ENCODE measurements around the gene XYLB.
"Not testable (repeated sequence)": the region's sequence is repeated elsewhere in the genome, so short reads cannot be mapped to it uniquely, and the experiment has no call there.

XYLB gene

GRCh38 chr3:38346587-38347410 lies at the start of gene XYLB:
TSS of gene XYLB (plus strand) at chr3:38346785. CDS start at chr3:38346869, 84 bp downstream.
- peak; percentile 46 for DNase-seq (ENCODE audit: low read depth)

DNA sequence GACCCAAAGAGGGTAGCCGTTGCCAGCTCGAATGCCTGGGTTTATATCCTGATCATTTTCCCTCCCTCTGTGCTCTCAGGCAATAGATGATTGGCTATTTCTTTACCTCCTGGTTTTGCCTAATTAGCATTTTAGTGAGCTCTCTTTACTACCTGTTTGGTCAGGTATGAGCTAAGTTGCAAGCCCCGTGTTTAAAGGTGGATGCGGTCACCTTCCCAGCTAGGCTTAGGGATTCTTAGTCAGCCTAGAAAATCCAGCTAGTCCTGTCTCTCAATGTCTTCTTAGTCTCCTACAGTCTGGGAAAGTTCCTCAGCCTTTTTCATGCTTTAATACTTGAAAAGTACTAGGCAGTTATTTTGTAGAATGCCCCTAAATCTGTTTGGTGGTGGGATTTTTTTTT lies 49.5 kb upstream of the XYLB start:
- DNase-seq (ENCODE audit: low read depth): not testable (repeated sequence)

DNA sequence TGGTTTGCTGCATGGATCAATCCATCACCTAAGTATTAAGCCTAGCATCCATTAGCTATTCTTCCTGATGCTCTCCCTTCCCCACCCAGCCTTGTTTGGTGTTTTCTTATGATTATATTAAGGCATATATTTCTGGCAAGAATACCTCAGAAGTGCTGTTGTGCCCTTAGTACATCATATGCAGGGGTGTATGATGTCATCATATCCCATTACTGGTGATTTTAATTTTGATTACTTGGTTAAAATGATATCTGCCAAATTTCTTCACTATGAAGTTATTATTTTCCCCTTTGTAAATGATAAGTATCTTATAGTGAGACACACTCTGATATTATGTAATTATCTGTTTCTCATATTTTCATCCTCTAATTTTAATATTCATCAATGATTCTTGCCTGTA lies 49.0 kb upstream of the XYLB start:
- DNase-seq (ENCODE audit: low read depth): no peak

GRCh38 chr3:38297947-38298711 lies 48.5 kb upstream of the XYLB start:
- DNase-seq (ENCODE audit: low read depth): peak; percentile 4

GRCh38 chr3:38306941-38307340 lies 39.6 kb upstream of the XYLB start:
- no peak for DNase-seq (ENCODE audit: low read depth)

DNA sequence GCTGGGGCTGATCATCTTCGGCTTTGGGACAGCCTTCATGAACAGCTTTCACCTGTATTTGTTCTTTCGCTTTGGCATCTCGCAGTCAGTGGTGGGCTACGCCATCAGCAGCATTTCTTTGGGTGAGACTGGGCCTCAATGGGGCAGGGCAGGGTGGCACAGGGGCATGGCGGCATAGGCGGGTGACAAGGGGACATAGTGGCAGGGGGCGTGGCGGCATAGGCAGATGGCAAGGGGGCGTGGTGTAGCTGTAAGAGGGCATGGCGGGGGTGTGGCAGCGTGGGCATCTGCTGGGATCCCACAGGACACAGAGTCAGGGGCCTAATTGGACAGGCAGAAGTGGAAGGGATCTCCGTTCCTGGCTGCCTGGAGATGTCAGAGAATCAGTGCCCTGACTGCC lies 39.0 kb upstream of the XYLB start:
- no peak for DNase-seq (ENCODE audit: low read depth)

GRCh38 chr3:38308456-38308855 lies 38.1 kb upstream of the XYLB start:
- no peak for DNase-seq (ENCODE audit: low read depth)

DNA sequence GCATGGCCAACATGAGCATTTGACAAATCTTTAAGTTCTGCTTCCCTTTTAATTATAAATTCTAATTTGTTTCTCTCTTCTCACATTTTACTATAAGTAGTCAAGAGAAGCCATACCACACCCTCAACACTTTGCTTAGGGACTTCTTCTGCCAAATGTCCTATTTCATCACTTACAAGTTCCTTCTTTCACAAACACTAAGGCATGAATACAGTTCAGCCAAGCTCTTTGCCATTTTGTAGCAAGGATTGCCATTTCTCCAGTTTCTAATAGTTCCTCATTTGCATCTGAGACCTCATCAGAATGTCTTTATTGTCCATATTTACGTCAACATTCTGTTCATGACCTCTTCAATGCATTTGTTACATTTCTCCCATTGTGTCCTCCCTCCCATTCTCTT lies 35.1 kb upstream of the XYLB start:
- DNase-seq (ENCODE audit: low read depth): no peak

- DNase-seq (ENCODE audit: low read depth): no peak
These were observed 34.6 kb upstream of the XYLB start for GRCh38 chr3:38311941-38312340.

DNA sequence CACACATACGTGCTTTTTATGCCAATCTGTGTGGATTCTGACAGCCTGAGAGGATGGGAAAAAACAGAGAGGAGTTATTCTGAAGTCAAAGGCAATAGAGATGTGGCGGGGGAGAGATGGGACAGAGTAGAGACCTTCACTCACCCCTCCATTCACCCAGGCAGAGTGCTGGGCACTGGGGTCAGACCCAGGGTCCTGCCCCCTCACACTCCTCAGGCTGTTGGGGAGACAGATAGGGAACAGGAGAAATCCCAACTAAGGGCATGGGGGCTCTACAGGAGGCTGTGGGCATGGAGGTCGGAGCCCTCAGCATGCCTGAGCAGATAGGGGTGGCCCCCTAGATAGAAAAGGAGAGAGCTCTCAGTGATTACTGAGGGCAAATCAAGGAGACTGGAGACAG lies 34.2 kb upstream of the XYLB start:
- no peak for DNase-seq (ENCODE audit: low read depth)

- no peak for DNase-seq (ENCODE audit: low read depth)
These were observed 33.3 kb upstream of the XYLB start for GRCh38 chr3:38313263-38313662.

- no peak for DNase-seq (ENCODE audit: low read depth)
These were observed 32.9 kb upstream of the XYLB start for GRCh38 chr3:38313695-38314094.

GRCh38 chr3:38314112-38314763 lies 32.3 kb upstream of the XYLB start:
- DNase-seq (ENCODE audit: low read depth): no peak

DNA sequence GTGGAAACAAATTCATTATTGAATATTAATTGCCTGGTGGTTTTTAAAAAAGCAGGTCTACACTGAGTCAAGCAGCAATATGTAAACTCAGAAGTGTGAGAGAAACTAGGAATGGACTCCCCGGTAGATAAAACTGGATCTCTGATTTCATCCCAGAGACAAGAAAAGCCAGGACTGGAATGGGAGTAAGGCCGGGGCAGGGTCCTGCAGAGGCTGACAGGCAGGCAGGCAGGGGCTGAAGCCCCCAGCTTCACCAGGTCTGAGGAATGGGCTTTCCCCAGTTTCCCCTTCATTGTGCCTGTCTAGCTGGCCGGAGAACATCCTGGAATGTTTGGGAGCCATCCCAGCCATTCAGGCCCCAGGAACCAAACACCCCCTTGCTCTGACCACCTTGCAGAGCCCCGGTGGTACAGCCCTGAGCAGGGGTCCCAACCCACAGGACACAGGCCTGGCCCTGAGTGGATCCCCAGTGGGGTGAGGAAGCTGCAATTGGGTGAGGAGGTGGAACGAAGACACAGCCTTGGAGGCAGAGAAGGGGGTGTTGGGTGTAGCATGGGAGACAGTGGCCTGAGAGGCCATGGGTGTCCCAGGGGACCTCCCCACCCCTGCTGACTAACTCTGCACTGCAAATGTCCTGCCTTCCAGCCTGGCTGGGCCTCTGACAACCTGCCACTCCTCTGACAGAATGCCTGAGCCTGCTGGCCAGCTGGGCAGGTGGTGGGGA lies 31.7 kb upstream of the XYLB start:
- no peak for DNase-seq (ENCODE audit: low read depth)

- DNase-seq (ENCODE audit: low read depth): no peak
These were observed 30.9 kb upstream of the XYLB start for GRCh38 chr3:38315488-38316230.

- no peak for DNase-seq (ENCODE audit: low read depth)
These were observed 30.0 kb upstream of the XYLB start for GRCh38 chr3:38316356-38317191.

DNA sequence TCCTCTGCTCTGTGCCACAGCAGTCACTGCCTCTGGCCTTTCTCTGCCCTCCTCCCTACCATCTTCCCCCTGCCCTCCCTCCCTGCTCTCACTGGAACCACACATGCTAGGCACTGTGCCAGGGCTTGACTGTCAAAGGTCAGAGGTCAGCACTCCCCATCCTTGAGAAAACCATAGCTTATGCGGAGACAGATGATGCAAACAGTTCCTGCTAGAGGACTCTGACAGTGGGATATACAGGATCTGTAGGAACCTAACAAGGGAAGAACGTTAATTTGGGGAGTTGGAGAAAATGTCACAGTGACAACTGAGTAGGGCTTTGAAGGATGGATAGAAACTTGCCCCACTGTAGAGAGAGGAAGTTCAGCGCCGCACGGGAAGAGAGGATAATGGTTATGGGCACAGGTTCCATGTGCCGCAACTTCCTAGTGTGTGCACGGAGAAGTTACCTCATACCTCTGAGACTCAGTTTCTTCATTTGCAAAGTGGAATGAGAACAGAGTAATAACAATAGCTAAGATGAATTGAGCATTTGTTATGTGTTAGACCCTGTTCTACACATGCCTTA lies 29.3 kb upstream of the XYLB start:
- DNase-seq (ENCODE audit: low read depth): no peak

GRCh38 chr3:38318766-38319671 lies 27.6 kb upstream of the XYLB start:
- no peak for DNase-seq (ENCODE audit: low read depth)

GRCh38 chr3:38320638-38321037 lies 25.9 kb upstream of the XYLB start:
- not testable (repeated sequence) for DNase-seq (ENCODE audit: low read depth)

All from HS-5 (cell line).